GM12878 (cell line): ENCODE measurements around the gene SLC24A3. TPM values are rescaled to one million over a fixed set of nuclear protein-coding genes. Genes with fewer than 3 reads are reported as not detected.

Source experiments
- ATAC-seq: fragments of 200-7000 bp; cut with Tn5 transposase; 3 replicates; pipeline ENCODE4 v1.9.1; 2020; ENCODE audit warnings: mild to moderate bottlenecking, moderate library complexity
- BruUV-seq: library from RNA; stranded (reverse); fragments of 400-500 nt; replicated peaks from 2 replicates; lab custom pipeline; 2021; lab: Mats Ljungman, UMichigan
- CTCF ChIA-PET: fragments of 300-600 bp; sonication (Branson Sonifier 250); formaldehyde crosslinking; extraction: SDS; loops from one replicate; lab custom pipeline; 2021; ENCODE audit warnings: inconsistent platforms; lab: Yijun Ruan, JAX
- POLR2A ChIA-PET: fragments of 350-600 bp; formaldehyde crosslinking; extraction: SDS; loops from one replicate; lab custom pipeline; 2021; ENCODE audit warnings: inconsistent platforms; lab: Charles Lee
- RAD21 ChIA-PET: fragments of 300-600 bp; sonication (Branson Sonifier 250); formaldehyde crosslinking; loops from one replicate; lab custom pipeline; 2023; ENCODE audit warnings: antibody characterized with exemption; ENCODE audit not compliant: unreplicated experiment; lab: Charles Lee
- SMC1A ChIA-PET: fragments of 300-600 bp; sonication (Branson Sonifier 250); formaldehyde crosslinking; loops from one replicate; lab custom pipeline; 2023; ENCODE audit not compliant: unreplicated experiment, uncharacterized antibody; lab: Charles Lee
- DNase-seq: peaks from one replicate; pipeline ENCODE4 v3.0.0-alpha.2; 2011; ENCODE audit warnings: low read depth, low spot score
- FAIRE-seq: peaks from 3 replicates; lab custom pipeline; 2011; peaks lifted over from hg19 to GRCh38; lab: Jason Lieb, UNC
- H2AFZ ChIP-seq: 2 replicates; pipeline ENCODE4 v1.6.0; 2011; ENCODE audit warnings: low read depth, low read length, control low read depth; ENCODE audit not compliant: control insufficient read depth
- H3K27ac ChIP-seq: 2 replicates; pipeline ENCODE4 v1.5.1; 2011; ENCODE audit warnings: control low read depth; ENCODE audit not compliant: control insufficient read depth, insufficient read depth
- H3K27me3 ChIP-seq, 2 experiments: replicated peaks in 1 of 2; 2 replicates each; pipeline versions ENCODE4 v1.6.0 to v1.6.1; 2011; ENCODE audit warnings: low read length in 1 of 2; ENCODE audit not compliant: control insufficient read depth in 2 of 2, insufficient read depth in 2 of 2
- H3K36me3 ChIP-seq, 2 experiments: 2 replicates each; pipeline ENCODE4 v1.5.1; 2011; ENCODE audit warnings: low read length in 1 of 2; ENCODE audit not compliant: control insufficient read depth in 2 of 2, insufficient read depth in 2 of 2
- H3K4me1 ChIP-seq: 2 replicates; pipeline ENCODE4 v1.6.1; 2011; ENCODE audit warnings: mild to moderate bottlenecking, low read length, moderate library complexity, mixed read lengths; ENCODE audit not compliant: control insufficient read depth, insufficient read depth
- H3K4me2 ChIP-seq: 2 replicates; pipeline ENCODE4 v1.6.0; 2011; ENCODE audit warnings: control low read depth; ENCODE audit not compliant: control insufficient read depth, insufficient read depth
- H3K4me3 ChIP-seq: fragments of 200-600 bp; sonication (generic); 2 replicates; pipeline ENCODE4 v1.5.1; 2016
- H3K79me2 ChIP-seq: 2 replicates; pipeline ENCODE4 v1.6.0; 2011; ENCODE audit warnings: low read length; ENCODE audit not compliant: control insufficient read depth, insufficient read depth
- H3K9ac ChIP-seq: 2 replicates; pipeline ENCODE4 v1.8.0; 2011; ENCODE audit warnings: low read length, control low read depth, mixed read lengths; ENCODE audit not compliant: control insufficient read depth, insufficient read depth
- H3K9me3 ChIP-seq: replicated peaks from 3 replicates; pipeline ENCODE4 v1.5.1; 2011; ENCODE audit warnings: mild to moderate bottlenecking, low read length; ENCODE audit not compliant: control insufficient read depth, insufficient read depth
- H4K20me1 ChIP-seq: 2 replicates; pipeline ENCODE4 v1.6.0; 2011; ENCODE audit not compliant: control insufficient read depth, insufficient read depth
- DPF2 ChIP-seq: fragments of 450-650 bp; IDR thresholded peaks from 2 replicates; pipeline ENCODE4 v1.6.1; 2017; ENCODE audit warnings: mild to moderate bottlenecking
- ELK1 ChIP-seq: IDR thresholded peaks from 2 replicates; pipeline ENCODE4 v1.6.1; 2012; ENCODE audit warnings: low read depth, low read length, improper control_type of control experiment
- HDAC6 ChIP-seq: fragments of 200-600 bp; sonication (generic); IDR thresholded peaks from one replicate; pipeline ENCODE4 v1.8.0; 2017; ENCODE audit warnings: antibody characterized with exemption; ENCODE audit not compliant: unreplicated experiment
- HSF1 ChIP-seq: fragments of 150-350 bp; IDR thresholded peaks from 2 replicates; pipeline ENCODE4 v1.6.1; 2014; ENCODE audit warnings: mild to moderate bottlenecking, low read depth, low read length
- IKZF2 ChIP-seq, 2 experiments: fragments of 450-650 bp; IDR thresholded peaks; 2 replicates each; pipeline ENCODE4 v1.6.1; 2017; ENCODE audit warnings: mild to moderate bottlenecking in 2 of 2, moderate library complexity in 2 of 2
- MLLT1 ChIP-seq: fragments of 450-650 bp; IDR thresholded peaks from 2 replicates; pipeline ENCODE4 v1.6.1; 2016; ENCODE audit warnings: mild to moderate bottlenecking
- NKRF ChIP-seq: fragments of 450-650 bp; conservative IDR thresholded peaks from 2 replicates; pipeline ENCODE4 v1.6.1; 2017; ENCODE audit warnings: mild to moderate bottlenecking, moderate library complexity
- PKNOX1 ChIP-seq: fragments of 450-650 bp; IDR thresholded peaks from 2 replicates; pipeline ENCODE4 v1.6.1; 2016; ENCODE audit warnings: mild to moderate bottlenecking
- SPI1 ChIP-seq: IDR thresholded peaks from 2 replicates; pipeline ENCODE4 v1.6.1; 2011; ENCODE audit warnings: low read depth, mild to moderate bottlenecking, low read length, moderate library complexity, borderline replicate concordance; ENCODE audit not compliant: insufficient read depth
- SUPT20H ChIP-seq: IDR thresholded peaks from 2 replicates; pipeline ENCODE4 v1.6.1; 2011; ENCODE audit warnings: low read depth, mild to moderate bottlenecking, low read length, moderate library complexity, borderline replicate concordance; ENCODE audit not compliant: control insufficient read depth
- SUZ12 ChIP-seq: fragments of 200-600 bp; sonication (generic); IDR thresholded peaks from one replicate; pipeline ENCODE4 v1.6.1; 2018; ENCODE audit warnings: antibody characterized with exemption, mild to moderate bottlenecking; ENCODE audit not compliant: unreplicated experiment
- WRNIP1 ChIP-seq: IDR thresholded peaks from 2 replicates; pipeline ENCODE4 v1.6.1; 2011; ENCODE audit warnings: low read depth, low read length, improper control_type of control experiment, borderline replicate concordance
- ZBTB4 ChIP-seq: fragments of 450-650 bp; formaldehyde crosslinking; IDR thresholded peaks from 2 replicates; pipeline ENCODE4 v1.4.0; 2022; ENCODE audit warnings: mild to moderate bottlenecking, moderate library complexity
- WGBS: methylation state at CpG from one replicate; pipeline ENCODE4 v1.1.6; 2016; ENCODE audit warnings: low lambda C conversion rate; ENCODE audit not compliant: insufficient replicate concordance, insufficient coverage; ENCODE audit errors: missing lambda C conversion rate; 5-methylcytosine and 5-hydroxymethylcytosine counted together
- in situ Hi-C: fragments of 300-500 bp; cut with MboI; formaldehyde crosslinking; loops from 9 replicates; pipeline ENCODE4 v1.14.3; 2018; ENCODE audit warnings: mixed read lengths
- intact Hi-C: fragments of 100-400 bp; cut with micrococcal nuclease; formaldehyde crosslinking; loops from one replicate; pipeline ENCODE4 v1.14.2; 2022; ENCODE audit not compliant: unreplicated experiment
- polyA plus RNA-seq, 11 experiments: library from polyadenylated mRNA; depleted of rRNA in 4 of 11; unstranded in 6 of 11; stranded (reverse) in 5 of 11; fragments of >200 nt; fragmentation: Nextera tagmentation in 4 of 11; fragmentation: Illumina TruSeq in 1 of 11; extraction: Ambion mirVana in 4 of 11; extraction: Trizol in 1 of 11; gene quantifications; 1 replicate in 1 of 11; 2 replicates in 10 of 11; pipeline versions ENCODE4 v1.2.1 to v1.2.3, GENCODE V29; 2011 to 2016; ENCODE audit warnings: inconsistent platforms in 2 of 11, missing spikeins in 2 of 11, low read depth in 1 of 11
- total RNA-seq, 4 experiments: library from RNA; depleted of rRNA in 3 of 4; stranded (reverse); fragments of >200 nt in 3 of 4; fragmentation: Illumina TruSeq in 1 of 4; extraction: Trizol in 1 of 4; gene quantifications; 2 replicates each; pipeline versions ENCODE4 v1.2.1 to v1.2.3, GENCODE V29; 2013 to 2021

SLC24A3 gene
- total and polyA plus RNA-seq, 10 of the 15 experiments (the other 5 are each of a cell fraction or from before 2014, with no cell fraction given), result 0.04 TPM; not detected in 9

GRCh38 chr20:19738951-19739350, 526.5 kb downstream of the SLC24A3 start:
- DNase-seq (no peak), FAIRE-seq (no peak), ATAC-seq (no peak)
- BruUV-seq, result no TSS peak
- H4K20me1 ChIP-seq, result no peaks in the 10 kb centered on the region
- 11% methylated on average over 5 of the region's 5 CpGs for WGBS
- no peaks in the 10 kb centered on the region for H3K79me2 ChIP-seq
- no peaks in the 10 kb centered on the region for H3K4me1 ChIP-seq
- in situ Hi-C loops, result no loop called here
- no peaks in the 10 kb centered on the region; a peak in 1 of 4 replicates for H3K27me3 ChIP-seq
- H3K27ac ChIP-seq, result no peak overlapping the region
- CTCF ChIA-PET, result interaction anchor here (0.9 to 1.2 kb wide), 2 partner anchors 24 to 32 kb away, joined by 3 to 6 read pairs; no protein-coding TSS in a partner anchor
- H3K9me3 ChIP-seq, result no peaks in the 10 kb centered on the region
- no peak overlapping the region for H2AFZ ChIP-seq
- no peak overlapping the region for H3K4me3 ChIP-seq
- H3K9ac ChIP-seq, result no peak overlapping the region
- intact Hi-C loops, result no loop called here
- SMC1A ChIA-PET, result interaction anchor here (1.0 to 3.9 kb wide), 4 partner anchors 12 to 82 kb away, joined by 3 to 17 read pairs (median 4); no protein-coding TSS in a partner anchor
- POLR2A ChIA-PET, result no interaction called here
- H3K36me3 ChIP-seq, result no peaks in the 10 kb centered on the region
- H3K4me2 ChIP-seq, result no peak overlapping the region
- RAD21 ChIA-PET, result interaction anchor here (1.4 kb wide), 1 partner anchor 74 kb away, joined by 3 read pairs; no protein-coding TSS in a partner anchor
- no peak for TF ChIP-seq NKRF
- TF ChIP-seq ZBTB4 (CRISPR knock-in tag), result no peak
- no peak for TF ChIP-seq ELK1
- no peak for TF ChIP-seq SPI1
- TF ChIP-seq MLLT1, result no peak
- TF ChIP-seq HSF1, result no peak
- TF ChIP-seq HDAC6, result no peak
- no peak for TF ChIP-seq WRNIP1
- no peak for TF ChIP-seq IKZF2 (IDR thresholded peaks at IDR 0.05)
- TF ChIP-seq SUZ12, result no peak
- TF ChIP-seq SUPT20H, result no peak
- no peak for TF ChIP-seq DPF2
- no peak for TF ChIP-seq PKNOX1
